ENCODE data around the gene ABL1. TPM values are rescaled to one million over a fixed set of nuclear protein-coding genes. Genes with fewer than 3 reads are reported as not detected.

Gene ABL1
- polyA plus RNA-seq, 1 donor from 2014 or later = 18.5 TPM

- H2AFZ ChIP-seq (ENCODE audit: low read depth, low read length) = no peak overlapping the region
- H3K4me3 ChIP-seq (ENCODE audit: low read length) = no peak overlapping the region
- no peaks in the 10 kb centered on the region for H3F3A ChIP-seq (ENCODE audit: insufficient read depth, low read length, poor library complexity, severe bottlenecking)
- peaks cover 17% of the 10 kb centered on the region for H3K79me2 ChIP-seq (replicated peaks; ENCODE audit: insufficient read depth, low read length)
- no peaks in the 10 kb centered on the region for H3K9me3 ChIP-seq (ENCODE audit: low read length)
- H3K36me3 ChIP-seq (ENCODE audit: insufficient read depth, low read length) = peaks cover 4% of the 10 kb centered on the region
- H3K9ac ChIP-seq (ENCODE audit: low read length) = no peak overlapping the region
- no peak overlapping the region for H3K27ac ChIP-seq (ENCODE audit: low read length)
- H3K9me2 ChIP-seq (ENCODE audit: insufficient read depth, low read length) = no peaks in the 10 kb centered on the region
- no peak overlapping the region for H3K4me2 ChIP-seq (ENCODE audit: low read length)
- TF ChIP-seq MXI1 (conservative IDR thresholded peaks at IDR 0.05; ENCODE audit: poor library complexity, severe bottlenecking) (no peak), TAF1 (IDR thresholded peaks at IDR 0.05; ENCODE audit: low read depth) (no peak), POLR2AphosphoS5 (IDR thresholded peaks at IDR 0.05) (no peak), SMC3 (conservative IDR thresholded peaks at IDR 0.05; ENCODE audit: poor library complexity) (no peak), EZH2 (IDR thresholded peaks at IDR 0.05; ENCODE audit: borderline replicate concordance, insufficient read depth, low read length, poor library complexity, severe bottlenecking) (no peak), RAD21 (conservative IDR thresholded peaks at IDR 0.05) (no peak), EP300 (conservative IDR thresholded peaks at IDR 0.05; ENCODE audit: poor library complexity, severe bottlenecking) (no peak)
- TF ChIP-seq, protein P1, sequence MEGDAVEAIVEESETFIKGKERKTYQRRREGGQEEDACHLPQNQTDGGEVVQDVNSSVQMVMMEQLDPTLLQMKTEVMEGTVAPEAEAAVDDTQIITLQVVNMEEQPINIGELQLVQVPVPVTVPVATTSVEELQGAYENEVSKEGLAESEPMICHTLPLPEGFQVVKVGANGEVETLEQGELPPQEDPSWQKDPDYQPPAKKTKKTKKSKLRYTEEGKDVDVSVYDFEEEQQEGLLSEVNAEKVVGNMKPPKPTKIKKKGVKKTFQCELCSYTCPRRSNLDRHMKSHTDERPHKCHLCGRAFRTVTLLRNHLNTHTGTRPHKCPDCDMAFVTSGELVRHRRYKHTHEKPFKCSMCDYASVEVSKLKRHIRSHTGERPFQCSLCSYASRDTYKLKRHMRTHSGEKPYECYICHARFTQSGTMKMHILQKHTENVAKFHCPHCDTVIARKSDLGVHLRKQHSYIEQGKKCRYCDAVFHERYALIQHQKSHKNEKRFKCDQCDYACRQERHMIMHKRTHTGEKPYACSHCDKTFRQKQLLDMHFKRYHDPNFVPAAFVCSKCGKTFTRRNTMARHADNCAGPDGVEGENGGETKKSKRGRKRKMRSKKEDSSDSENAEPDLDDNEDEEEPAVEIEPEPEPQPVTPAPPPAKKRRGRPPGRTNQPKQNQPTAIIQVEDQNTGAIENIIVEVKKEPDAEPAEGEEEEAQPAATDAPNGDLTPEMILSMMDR (IDR thresholded peaks at IDR 0.05; ENCODE audit: poor library complexity, severe bottlenecking) = no peak
- H4K20me1 ChIP-seq (ENCODE audit: insufficient read depth) = peaks cover 9% of the 10 kb centered on the region
- H3K27me3 ChIP-seq (ENCODE audit: insufficient read depth, low read depth, low read length) = no peaks in the 10 kb centered on the region
These were observed 26.5 kb downstream of the ABL1 start for GRCh38 chr9:130861372-130862180.

DNA sequence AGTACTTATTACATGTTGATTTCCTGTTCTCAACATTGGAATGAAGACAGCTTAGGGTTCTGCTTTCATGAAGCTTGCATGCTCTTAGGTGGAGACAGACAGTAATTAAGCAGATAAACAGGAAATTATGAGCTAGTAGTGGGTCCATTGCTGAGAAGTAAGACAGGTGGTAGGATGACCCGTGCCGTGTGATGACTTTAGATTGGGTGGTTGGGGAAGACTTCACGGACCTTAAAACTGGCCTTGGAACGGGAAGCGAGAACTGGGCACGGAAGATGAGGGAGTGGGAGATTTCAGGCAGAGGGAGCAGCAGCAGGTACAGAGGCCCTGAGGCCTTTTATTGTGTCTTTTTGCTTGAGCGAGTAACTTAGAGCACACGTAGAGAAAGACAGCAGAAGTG is 27.2 kb downstream of the ABL1 start:
- no peaks in the 10 kb centered on the region for H3F3A ChIP-seq (ENCODE audit: insufficient read depth, low read length, poor library complexity, severe bottlenecking)
- H2AFZ ChIP-seq (ENCODE audit: low read depth, low read length) = no peak overlapping the region
- H3K79me2 ChIP-seq (replicated peaks; ENCODE audit: insufficient read depth, low read length) = peaks cover 17% of the 10 kb centered on the region
- H3K4me3 ChIP-seq (ENCODE audit: low read length) = no peak overlapping the region
- H3K27me3 ChIP-seq (ENCODE audit: insufficient read depth, low read depth, low read length) = no peaks in the 10 kb centered on the region
- no peaks in the 10 kb centered on the region for H3K9me2 ChIP-seq (ENCODE audit: insufficient read depth, low read length)
- H3K27ac ChIP-seq (ENCODE audit: low read length) = no peak overlapping the region
- peaks cover 10% of the 10 kb centered on the region for H4K20me1 ChIP-seq (ENCODE audit: insufficient read depth)
- TF ChIP-seq SMC3 (conservative IDR thresholded peaks at IDR 0.05; ENCODE audit: poor library complexity) (no peak), EZH2 (IDR thresholded peaks at IDR 0.05; ENCODE audit: borderline replicate concordance, insufficient read depth, low read length, poor library complexity, severe bottlenecking) (no peak), TAF1 (IDR thresholded peaks at IDR 0.05; ENCODE audit: low read depth) (no peak), EP300 (conservative IDR thresholded peaks at IDR 0.05; ENCODE audit: poor library complexity, severe bottlenecking) (no peak), RAD21 (conservative IDR thresholded peaks at IDR 0.05) (no peak), MXI1 (conservative IDR thresholded peaks at IDR 0.05; ENCODE audit: poor library complexity, severe bottlenecking) (no peak), POLR2AphosphoS5 (IDR thresholded peaks at IDR 0.05) (no peak)
- TF ChIP-seq, protein P1 (IDR thresholded peaks at IDR 0.05; ENCODE audit: poor library complexity, severe bottlenecking) = no peak
- TF ChIP-seq, protein P2, sequence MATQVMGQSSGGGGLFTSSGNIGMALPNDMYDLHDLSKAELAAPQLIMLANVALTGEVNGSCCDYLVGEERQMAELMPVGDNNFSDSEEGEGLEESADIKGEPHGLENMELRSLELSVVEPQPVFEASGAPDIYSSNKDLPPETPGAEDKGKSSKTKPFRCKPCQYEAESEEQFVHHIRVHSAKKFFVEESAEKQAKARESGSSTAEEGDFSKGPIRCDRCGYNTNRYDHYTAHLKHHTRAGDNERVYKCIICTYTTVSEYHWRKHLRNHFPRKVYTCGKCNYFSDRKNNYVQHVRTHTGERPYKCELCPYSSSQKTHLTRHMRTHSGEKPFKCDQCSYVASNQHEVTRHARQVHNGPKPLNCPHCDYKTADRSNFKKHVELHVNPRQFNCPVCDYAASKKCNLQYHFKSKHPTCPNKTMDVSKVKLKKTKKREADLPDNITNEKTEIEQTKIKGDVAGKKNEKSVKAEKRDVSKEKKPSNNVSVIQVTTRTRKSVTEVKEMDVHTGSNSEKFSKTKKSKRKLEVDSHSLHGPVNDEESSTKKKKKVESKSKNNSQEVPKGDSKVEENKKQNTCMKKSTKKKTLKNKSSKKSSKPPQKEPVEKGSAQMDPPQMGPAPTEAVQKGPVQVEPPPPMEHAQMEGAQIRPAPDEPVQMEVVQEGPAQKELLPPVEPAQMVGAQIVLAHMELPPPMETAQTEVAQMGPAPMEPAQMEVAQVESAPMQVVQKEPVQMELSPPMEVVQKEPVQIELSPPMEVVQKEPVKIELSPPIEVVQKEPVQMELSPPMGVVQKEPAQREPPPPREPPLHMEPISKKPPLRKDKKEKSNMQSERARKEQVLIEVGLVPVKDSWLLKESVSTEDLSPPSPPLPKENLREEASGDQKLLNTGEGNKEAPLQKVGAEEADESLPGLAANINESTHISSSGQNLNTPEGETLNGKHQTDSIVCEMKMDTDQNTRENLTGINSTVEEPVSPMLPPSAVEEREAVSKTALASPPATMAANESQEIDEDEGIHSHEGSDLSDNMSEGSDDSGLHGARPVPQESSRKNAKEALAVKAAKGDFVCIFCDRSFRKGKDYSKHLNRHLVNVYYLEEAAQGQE (IDR thresholded peaks at IDR 0.05; ENCODE audit: borderline replicate concordance) = no peak
- H3K9me3 ChIP-seq (ENCODE audit: low read length) = no peaks in the 10 kb centered on the region
- peaks cover 4% of the 10 kb centered on the region for H3K36me3 ChIP-seq (ENCODE audit: insufficient read depth, low read length)
- no peak overlapping the region for H3K9ac ChIP-seq (ENCODE audit: low read length)
- H3K4me2 ChIP-seq (ENCODE audit: low read length) = no peak overlapping the region

Data from neural cell (in vitro differentiated cells).